HL-60 (cell line): Measurements from ENCODE around the gene SERPINE2.

ENCODE experiments used
- GABPA ChIP-seq: IDR thresholded peaks from 2 replicates; pipeline ENCODE4 v1.6.1; 2012; ENCODE audit warnings: low read depth
- POLR2AphosphoS5 ChIP-seq: IDR thresholded peaks from 2 replicates; pipeline ENCODE4 v1.6.1; 2012; ENCODE audit warnings: low read depth
- SPI1 ChIP-seq: IDR thresholded peaks from 2 replicates; pipeline ENCODE4 v1.6.1; 2012; ENCODE audit warnings: low read depth, mild to moderate bottlenecking, borderline replicate concordance
- TF ChIP-seq, protein P1 (sequence below): IDR thresholded peaks from one replicate; pipeline ENCODE4 v1.5.1; 2011; ENCODE audit warnings: low read length, control low read depth, inconsistent platforms; ENCODE audit not compliant: insufficient read depth
- TF ChIP-seq, protein P2 (sequence below): IDR thresholded peaks from 2 replicates; pipeline ENCODE4 v1.6.1; 2012; ENCODE audit warnings: low read depth; ENCODE audit not compliant: insufficient replicate concordance

DNA sequence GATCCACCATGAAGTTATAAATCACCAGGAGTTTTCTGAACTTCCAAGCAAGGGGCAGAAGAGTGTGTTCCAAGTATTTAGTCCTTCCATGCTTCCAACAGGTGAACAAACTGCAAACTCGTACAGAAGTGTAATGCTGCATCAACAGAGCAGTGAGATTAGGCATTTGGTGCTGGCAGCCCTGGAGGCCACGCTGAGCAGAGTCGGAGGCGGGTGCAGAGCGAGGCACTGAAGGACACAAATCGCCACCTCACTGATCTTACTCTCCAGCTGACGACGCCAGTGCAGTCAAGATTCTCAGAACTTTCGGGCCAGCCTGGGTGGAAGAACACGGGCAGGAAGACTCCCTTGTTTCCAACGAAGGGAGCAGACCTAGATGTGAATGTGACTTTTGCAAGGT lies 39.2 kb downstream of the SERPINE2 start:
- TF ChIP-seq, protein P1, sequence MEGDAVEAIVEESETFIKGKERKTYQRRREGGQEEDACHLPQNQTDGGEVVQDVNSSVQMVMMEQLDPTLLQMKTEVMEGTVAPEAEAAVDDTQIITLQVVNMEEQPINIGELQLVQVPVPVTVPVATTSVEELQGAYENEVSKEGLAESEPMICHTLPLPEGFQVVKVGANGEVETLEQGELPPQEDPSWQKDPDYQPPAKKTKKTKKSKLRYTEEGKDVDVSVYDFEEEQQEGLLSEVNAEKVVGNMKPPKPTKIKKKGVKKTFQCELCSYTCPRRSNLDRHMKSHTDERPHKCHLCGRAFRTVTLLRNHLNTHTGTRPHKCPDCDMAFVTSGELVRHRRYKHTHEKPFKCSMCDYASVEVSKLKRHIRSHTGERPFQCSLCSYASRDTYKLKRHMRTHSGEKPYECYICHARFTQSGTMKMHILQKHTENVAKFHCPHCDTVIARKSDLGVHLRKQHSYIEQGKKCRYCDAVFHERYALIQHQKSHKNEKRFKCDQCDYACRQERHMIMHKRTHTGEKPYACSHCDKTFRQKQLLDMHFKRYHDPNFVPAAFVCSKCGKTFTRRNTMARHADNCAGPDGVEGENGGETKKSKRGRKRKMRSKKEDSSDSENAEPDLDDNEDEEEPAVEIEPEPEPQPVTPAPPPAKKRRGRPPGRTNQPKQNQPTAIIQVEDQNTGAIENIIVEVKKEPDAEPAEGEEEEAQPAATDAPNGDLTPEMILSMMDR: no peak
- TF ChIP-seq GABPA (no peak), SPI1 (no peak), POLR2AphosphoS5 (no peak)
- TF ChIP-seq, protein P2, sequence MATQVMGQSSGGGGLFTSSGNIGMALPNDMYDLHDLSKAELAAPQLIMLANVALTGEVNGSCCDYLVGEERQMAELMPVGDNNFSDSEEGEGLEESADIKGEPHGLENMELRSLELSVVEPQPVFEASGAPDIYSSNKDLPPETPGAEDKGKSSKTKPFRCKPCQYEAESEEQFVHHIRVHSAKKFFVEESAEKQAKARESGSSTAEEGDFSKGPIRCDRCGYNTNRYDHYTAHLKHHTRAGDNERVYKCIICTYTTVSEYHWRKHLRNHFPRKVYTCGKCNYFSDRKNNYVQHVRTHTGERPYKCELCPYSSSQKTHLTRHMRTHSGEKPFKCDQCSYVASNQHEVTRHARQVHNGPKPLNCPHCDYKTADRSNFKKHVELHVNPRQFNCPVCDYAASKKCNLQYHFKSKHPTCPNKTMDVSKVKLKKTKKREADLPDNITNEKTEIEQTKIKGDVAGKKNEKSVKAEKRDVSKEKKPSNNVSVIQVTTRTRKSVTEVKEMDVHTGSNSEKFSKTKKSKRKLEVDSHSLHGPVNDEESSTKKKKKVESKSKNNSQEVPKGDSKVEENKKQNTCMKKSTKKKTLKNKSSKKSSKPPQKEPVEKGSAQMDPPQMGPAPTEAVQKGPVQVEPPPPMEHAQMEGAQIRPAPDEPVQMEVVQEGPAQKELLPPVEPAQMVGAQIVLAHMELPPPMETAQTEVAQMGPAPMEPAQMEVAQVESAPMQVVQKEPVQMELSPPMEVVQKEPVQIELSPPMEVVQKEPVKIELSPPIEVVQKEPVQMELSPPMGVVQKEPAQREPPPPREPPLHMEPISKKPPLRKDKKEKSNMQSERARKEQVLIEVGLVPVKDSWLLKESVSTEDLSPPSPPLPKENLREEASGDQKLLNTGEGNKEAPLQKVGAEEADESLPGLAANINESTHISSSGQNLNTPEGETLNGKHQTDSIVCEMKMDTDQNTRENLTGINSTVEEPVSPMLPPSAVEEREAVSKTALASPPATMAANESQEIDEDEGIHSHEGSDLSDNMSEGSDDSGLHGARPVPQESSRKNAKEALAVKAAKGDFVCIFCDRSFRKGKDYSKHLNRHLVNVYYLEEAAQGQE: no peak
